Measurements from ENCODE around the gene EIF3D.

GRCh38 chr22:36461665-36462649 lies 67.0 kb downstream of the EIF3D start:
- no peak for TF ChIP-seq CTCF (IDR thresholded peaks at IDR 0.05)
- TF ChIP-seq EP300 (IDR thresholded peaks at IDR 0.05), result no peak
- TF ChIP-seq POLR2A (IDR thresholded peaks at IDR 0.05), result no peak
